MM.1S (cell line): ENCODE measurements around the gene SYNPO2.

Experiments
- DNase-seq: peaks from one replicate; pipeline ENCODE4 v3.0.0-alpha.2; 2015
- H2AFZ ChIP-seq: fragments of 300-600 bp; sonication (generic); 2 replicates; pipeline ENCODE4 v1.6.0; 2016; ENCODE audit warnings: antibody characterized with exemption, low read length
- H3F3A ChIP-seq: fragments of 300-600 bp; sonication (generic); 2 replicates; pipeline ENCODE4 v1.6.1; 2016; ENCODE audit warnings: mild to moderate bottlenecking, antibody characterized with exemption, low read length, moderate library complexity, mixed read lengths; ENCODE audit not compliant: insufficient read depth
- H3K27ac ChIP-seq: fragments of 300-600 bp; sonication (generic); 2 replicates; pipeline ENCODE4 v1.5.1; 2016; ENCODE audit warnings: mild to moderate bottlenecking, low read length
- H3K27me3 ChIP-seq: fragments of 300-600 bp; sonication (generic); replicated peaks from 2 replicates; pipeline ENCODE4 v1.6.0; 2016; ENCODE audit warnings: low read length; ENCODE audit not compliant: insufficient read depth
- H3K36me3 ChIP-seq: fragments of 300-600 bp; sonication (generic); replicated peaks from 2 replicates; pipeline ENCODE4 v1.6.1; 2016; ENCODE audit warnings: mild to moderate bottlenecking, low read length, mixed read lengths; ENCODE audit not compliant: insufficient read depth
- H3K4me1 ChIP-seq: fragments of 300-600 bp; sonication (generic); 2 replicates; pipeline ENCODE4 v1.6.1; 2016; ENCODE audit warnings: low read length, mixed read lengths
- H3K4me2 ChIP-seq: fragments of 300-600 bp; sonication (generic); 2 replicates; pipeline ENCODE4 v1.6.0; 2016; ENCODE audit warnings: low read depth, low read length
- H3K4me3 ChIP-seq: fragments of 300-600 bp; sonication (generic); 2 replicates; pipeline ENCODE4 v1.5.1; 2016; ENCODE audit warnings: low read length, mixed read lengths
- H3K79me2 ChIP-seq: fragments of 300-600 bp; sonication (generic); 2 replicates; pipeline ENCODE4 v1.6.1; 2016; ENCODE audit warnings: mixed run types, low read length, mixed read lengths
- H3K9ac ChIP-seq: fragments of 300-600 bp; sonication (generic); 2 replicates; pipeline ENCODE4 v1.6.1; 2016; ENCODE audit warnings: low read length, mixed read lengths
- H3K9me2 ChIP-seq: fragments of 300-600 bp; sonication (generic); replicated peaks from 2 replicates; pipeline ENCODE4 v1.6.1; 2016; ENCODE audit warnings: mild to moderate bottlenecking, low read length, mixed read lengths; ENCODE audit not compliant: insufficient read depth
- H3K9me3 ChIP-seq: fragments of 300-600 bp; sonication (generic); replicated peaks from 2 replicates; pipeline ENCODE4 v1.6.1; 2016; ENCODE audit warnings: mild to moderate bottlenecking, low read length, mixed read lengths; ENCODE audit not compliant: insufficient read depth
- H4K20me1 ChIP-seq: fragments of 300-600 bp; sonication (generic); 2 replicates; pipeline ENCODE4 v1.6.1; 2016; ENCODE audit warnings: mild to moderate bottlenecking, low read length, moderate library complexity, mixed read lengths; ENCODE audit not compliant: insufficient read depth
- CTCF ChIP-seq: fragments of 300-600 bp; sonication (generic); IDR thresholded peaks from 2 replicates; pipeline ENCODE4 v1.5.1; 2016; ENCODE audit warnings: antibody characterized with exemption, low read length, mixed read lengths
- EZH2 ChIP-seq: fragments of 300-600 bp; sonication (generic); optimal IDR thresholded peaks from 2 replicates; pipeline ENCODE3; 2017; ENCODE audit warnings: low read depth, mild to moderate bottlenecking, antibody characterized with exemption, low read length, mixed read lengths
- EZH2phosphoT487 ChIP-seq: fragments of 300-600 bp; sonication (generic); IDR thresholded peaks from 2 replicates; pipeline ENCODE4 v1.6.1; 2018; ENCODE audit warnings: antibody characterized with exemption, low read length

The SYNPO2 gene

GRCh38 chr4:118972167-118972566 lies 83.5 kb downstream of the SYNPO2 start:
- TF ChIP-seq EZH2 (no peak), CTCF (no peak), EZH2phosphoT487 (no peak)
- Histone ChIP-seq H3K79me2 (no peaks in the 10 kb centered on the region), H3K27ac (no peak overlapping the region), H3K36me3 (no peaks in the 10 kb centered on the region), H3F3A (peaks cover 12% of the 10 kb centered on the region), H3K9me2 (no peaks in the 10 kb centered on the region), H4K20me1 (no peaks in the 10 kb centered on the region), H3K9ac (no peak overlapping the region), H3K4me1 (peaks cover 14% of the 10 kb centered on the region), H3K9me3 (no peaks in the 10 kb centered on the region), H2AFZ (no peak overlapping the region), H3K4me3 (no peak overlapping the region), H3K27me3 (no peaks in the 10 kb centered on the region), H3K4me2 (no peak overlapping the region)
- no peak for DNase-seq

- Histone ChIP-seq H4K20me1 (no peaks in the 10 kb centered on the region), H3K9me2 (no peaks in the 10 kb centered on the region), H3K79me2 (no peaks in the 10 kb centered on the region), H3K4me3 (no peak overlapping the region), H3K36me3 (no peaks in the 10 kb centered on the region), H3K27ac (no peak overlapping the region), H3K9ac (no peak overlapping the region), H3K4me1 (peaks cover 4% of the 10 kb centered on the region), H3K27me3 (no peaks in the 10 kb centered on the region), H3K4me2 (no peak overlapping the region), H3K9me3 (no peaks in the 10 kb centered on the region), H3F3A (0 out of 2 replicates have a peak, but pooled peaks cover 2% of the 10 kb centered on the region), H2AFZ (no peak overlapping the region)
- DNase-seq = no peak
- TF ChIP-seq CTCF = no peak
Observed at GRCh38 chr4:118973295-118973694, 84.6 kb downstream of the SYNPO2 start.

GRCh38 chr4:118974758-118975157 lies 86.1 kb downstream of the SYNPO2 start:
- Histone ChIP-seq H3K4me1 (no peaks in the 10 kb centered on the region), H3K27ac (no peak overlapping the region), H2AFZ (no peak overlapping the region), H3K79me2 (no peaks in the 10 kb centered on the region), H3F3A (no peaks in the 10 kb centered on the region), H3K4me3 (no peak overlapping the region), H4K20me1 (no peaks in the 10 kb centered on the region), H3K9me3 (no peaks in the 10 kb centered on the region), H3K36me3 (no peaks in the 10 kb centered on the region), H3K9ac (no peak overlapping the region), H3K4me2 (no peak overlapping the region), H3K27me3 (no peaks in the 10 kb centered on the region), H3K9me2 (no peaks in the 10 kb centered on the region)
- DNase-seq = no peak
- TF ChIP-seq EZH2phosphoT487 (no peak), EZH2 (no peak), CTCF (no peak)
